ENCODE results near the gene OMG. TPM values are rescaled to one million over a fixed set of nuclear protein-coding genes. Genes with fewer than 3 reads are reported as not detected.
A peak's percentile ranks its signal among the peaks of the same experiment; 100 is the strongest.
"Not testable (repeated sequence)": the region's sequence is repeated elsewhere in the genome, so short reads cannot be mapped to it uniquely, and the experiment has no call there.

Gene OMG
- not detected in 2 replicates for total RNA-seq (2014; rRNA removed; shearing (Covaris generic))

GRCh38 chr17:31297090-31297489 is at the start of gene OMG:
OMG (minus strand) TSS chr17:31297239; CDS start chr17:31296331, 908 bp downstream.
- DNase-seq (ENCODE audit: low spot score): no peak

GRCh38 chr17:31345191-31345747 is 48.2 kb upstream of the OMG start:
- not testable (repeated sequence) for DNase-seq (ENCODE audit: low spot score)

GRCh38 chr17:31339906-31340661 is 43.0 kb upstream of the OMG start:
- DNase-seq (ENCODE audit: low spot score): peak; percentile 84

DNA sequence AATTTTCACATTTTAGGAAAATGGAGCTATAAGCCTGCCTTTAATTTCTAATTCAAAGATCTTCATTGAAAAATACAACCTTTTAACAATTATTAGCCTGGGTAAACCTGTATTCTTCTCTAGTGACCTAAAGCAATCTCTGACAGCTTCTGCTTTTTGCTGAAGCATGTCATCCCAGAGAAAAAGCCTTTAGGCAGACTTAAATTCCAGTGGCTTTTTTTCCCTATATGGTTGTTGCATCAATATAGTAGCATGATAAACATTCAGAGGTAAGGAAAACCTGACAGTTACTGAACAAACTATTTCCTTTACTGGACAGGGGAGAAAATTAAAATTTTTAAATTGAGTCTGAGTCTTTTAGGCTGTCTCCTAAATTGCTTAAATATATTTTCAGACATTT is 32.2 kb upstream of the OMG start:
- no peak for DNase-seq (ENCODE audit: low spot score)

GRCh38 chr17:31328160-31328535 is 31.1 kb upstream of the OMG start:
- DNase-seq (ENCODE audit: low spot score): no peak

DNA sequence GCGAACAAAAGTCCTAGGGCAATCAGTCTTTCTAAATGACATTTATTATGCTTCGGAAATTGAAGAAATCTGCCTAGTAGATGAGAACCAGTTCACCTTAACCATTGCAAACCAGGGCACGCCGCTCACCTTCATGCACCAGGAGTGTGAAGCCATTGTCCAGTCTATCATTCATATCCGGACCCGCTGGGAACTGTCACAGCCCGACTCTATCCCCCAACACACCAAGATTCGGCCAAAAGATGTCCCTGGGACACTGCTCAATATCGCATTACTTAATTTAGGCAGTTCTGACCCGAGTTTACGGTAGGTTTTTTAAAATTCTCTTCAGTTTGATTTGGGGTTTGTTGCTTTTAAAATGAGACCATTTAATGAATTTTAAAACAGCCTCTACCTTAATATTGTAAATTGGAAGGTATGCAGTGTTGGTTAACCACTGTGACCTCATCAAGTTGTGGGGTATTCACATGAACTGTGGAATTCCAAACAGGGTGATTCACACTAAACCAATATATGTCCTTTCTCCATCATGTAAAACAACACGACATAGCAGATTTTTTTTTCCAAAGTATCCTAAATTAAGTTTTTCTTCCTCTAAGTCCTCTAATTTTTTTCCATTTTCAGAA is 30.6 kb upstream of the OMG start:
- DNase-seq (ENCODE audit: low spot score): peak; percentile 85

GRCh38 chr17:31323551-31323950 is 26.5 kb upstream of the OMG start:
- DNase-seq (ENCODE audit: low spot score): no peak

DNA sequence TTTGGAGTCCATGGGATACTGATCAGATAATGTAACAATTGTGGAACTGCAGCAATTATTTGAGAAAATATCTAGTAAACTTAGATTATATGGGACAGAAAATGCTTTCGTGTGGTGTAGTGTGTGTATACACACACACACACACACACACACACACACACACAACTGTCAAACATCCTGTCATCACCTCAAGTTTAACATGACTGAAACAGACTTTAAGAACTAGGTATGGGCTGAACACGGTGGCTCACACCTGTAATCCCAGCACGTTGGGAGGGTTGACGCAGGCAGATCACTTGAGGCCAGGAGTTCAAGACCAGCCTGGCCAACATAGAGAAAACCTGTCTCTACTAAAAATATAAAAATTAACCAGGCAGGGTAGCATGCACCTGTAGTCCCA is 24.9 kb upstream of the OMG start:
- DNase-seq (ENCODE audit: low spot score): no peak

DNA sequence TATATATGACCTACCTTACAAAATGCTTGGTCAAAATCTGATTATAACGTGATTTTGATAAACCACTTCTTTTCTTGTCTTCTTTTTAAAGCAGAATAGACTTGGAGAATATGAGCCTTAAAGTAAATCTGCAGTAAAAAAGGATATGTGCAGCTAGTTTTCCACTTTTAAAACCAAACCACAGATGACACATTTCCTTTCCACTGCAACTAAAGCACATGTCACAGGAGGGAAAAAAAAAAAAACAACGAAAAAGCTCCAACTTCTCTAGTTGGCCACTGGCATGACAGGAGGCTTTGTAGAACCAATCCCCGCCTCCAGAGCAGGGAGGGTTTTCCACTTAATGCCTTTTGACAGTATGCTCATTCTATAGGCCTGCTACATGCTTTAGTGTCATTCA is 24.4 kb upstream of the OMG start, which contains the start of gene EVI2A:
Gene EVI2A, minus strand, starts transcription at position 142 of the 400 bp plus-strand sequence. CDS start 2,609 bp downstream, outside the sequence.
- DNase-seq (ENCODE audit: low spot score): peak; percentile 93

DNA sequence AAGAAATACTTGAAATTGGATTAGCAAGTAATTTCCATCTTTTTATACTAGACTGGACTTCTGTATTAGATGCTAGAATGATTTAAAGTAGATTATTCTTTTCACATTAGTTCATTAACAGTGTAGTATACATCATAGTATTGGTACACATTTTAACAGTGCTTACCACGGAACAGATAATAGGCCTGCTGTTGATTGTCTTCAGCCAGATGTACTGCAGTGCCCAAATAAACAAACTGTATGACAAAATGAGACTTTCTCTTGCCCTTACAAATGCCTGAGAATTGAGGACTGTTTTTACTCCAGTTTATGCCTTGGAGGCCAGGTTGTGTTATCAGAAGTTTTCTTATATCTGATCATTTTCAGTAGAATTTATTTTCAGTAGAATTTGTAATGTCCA is 23.8 kb upstream of the OMG start:
- peak; percentile 7 for DNase-seq (ENCODE audit: low spot score)

- no peak for DNase-seq (ENCODE audit: low spot score)
Observed at GRCh38 chr17:31320241-31320640, 23.2 kb upstream of the OMG start.

DNA sequence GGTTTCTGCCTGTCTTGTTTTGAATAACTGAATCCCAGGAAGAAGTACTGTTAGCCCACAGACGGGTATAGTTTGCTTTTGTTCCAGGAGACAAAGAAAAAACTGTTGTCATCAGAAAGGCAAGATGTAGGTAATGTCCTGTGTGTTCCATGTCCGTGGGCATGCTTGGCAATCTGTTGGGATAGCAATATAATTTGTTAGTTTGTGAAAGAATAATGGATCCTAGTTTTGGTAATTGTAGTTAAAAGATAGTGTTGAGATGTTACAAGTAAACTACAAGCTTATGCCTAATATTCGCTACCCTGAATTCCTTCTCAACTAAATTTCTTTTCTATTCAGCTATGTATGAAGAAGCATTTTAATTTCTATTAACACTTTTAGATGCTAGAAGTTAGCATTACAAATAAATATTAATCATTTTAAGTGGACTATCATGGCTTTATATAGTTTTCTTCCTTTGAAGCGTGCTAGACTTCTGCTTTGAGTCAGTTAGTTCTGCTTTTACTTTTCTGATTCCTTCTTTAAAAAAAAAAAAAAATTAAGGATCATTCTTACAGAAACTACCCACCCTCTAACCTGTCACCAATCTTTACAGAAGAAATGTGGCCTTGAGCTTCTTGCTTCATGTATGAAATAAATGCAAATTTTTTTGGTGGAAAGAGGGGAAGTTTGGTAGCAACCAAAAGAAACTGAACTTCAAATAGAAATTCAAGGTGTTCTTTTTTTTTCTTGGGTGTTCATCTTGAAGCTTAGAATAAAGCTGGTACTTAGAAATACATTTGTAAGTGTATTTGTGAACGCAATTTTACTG is 22.0 kb upstream of the OMG start:
- DNase-seq (ENCODE audit: low spot score): peak; percentile 32

DNA sequence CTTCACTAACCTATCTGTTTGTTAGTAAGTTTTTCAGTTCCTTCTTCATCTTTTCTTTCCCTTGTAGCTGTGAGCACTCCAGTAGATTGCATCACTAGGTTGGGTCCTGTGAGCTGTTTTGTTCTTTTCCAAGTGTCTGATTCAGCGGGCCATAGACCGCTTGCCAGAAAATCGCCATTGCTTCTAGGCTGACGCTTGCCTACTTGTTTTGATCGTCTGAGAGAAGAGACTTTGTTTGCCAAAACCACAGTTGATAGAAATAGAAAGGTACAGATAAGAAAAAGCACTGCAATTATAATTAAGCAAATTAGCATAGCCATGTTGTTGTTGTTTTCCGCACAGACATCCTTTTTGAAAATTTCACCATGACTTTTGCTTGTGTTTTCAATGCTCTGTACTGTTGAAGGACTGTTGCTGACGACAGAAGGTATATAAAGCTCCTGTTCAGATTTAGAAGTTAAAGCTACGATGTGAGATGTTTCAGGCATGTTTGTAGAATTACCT is 21.3 kb upstream of the OMG start:
- DNase-seq (ENCODE audit: low spot score): peak; percentile 82

DNA sequence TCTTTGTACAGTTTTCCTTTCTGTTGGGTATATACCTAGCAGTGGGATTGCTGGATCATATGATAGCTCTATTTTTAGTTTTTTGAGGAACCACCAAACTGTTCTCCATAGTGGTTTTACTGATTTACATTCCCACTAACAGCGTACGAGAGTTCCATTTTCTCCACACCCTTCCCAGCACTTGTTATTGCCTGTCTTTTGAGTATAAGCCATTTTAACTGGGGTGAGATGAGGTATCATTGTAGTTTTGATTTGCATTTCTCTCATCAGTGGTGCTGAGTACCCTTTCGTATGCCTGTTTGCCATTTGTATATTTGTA is 17.7 kb upstream of the OMG start:
- DNase-seq (ENCODE audit: low spot score): no peak

DNA sequence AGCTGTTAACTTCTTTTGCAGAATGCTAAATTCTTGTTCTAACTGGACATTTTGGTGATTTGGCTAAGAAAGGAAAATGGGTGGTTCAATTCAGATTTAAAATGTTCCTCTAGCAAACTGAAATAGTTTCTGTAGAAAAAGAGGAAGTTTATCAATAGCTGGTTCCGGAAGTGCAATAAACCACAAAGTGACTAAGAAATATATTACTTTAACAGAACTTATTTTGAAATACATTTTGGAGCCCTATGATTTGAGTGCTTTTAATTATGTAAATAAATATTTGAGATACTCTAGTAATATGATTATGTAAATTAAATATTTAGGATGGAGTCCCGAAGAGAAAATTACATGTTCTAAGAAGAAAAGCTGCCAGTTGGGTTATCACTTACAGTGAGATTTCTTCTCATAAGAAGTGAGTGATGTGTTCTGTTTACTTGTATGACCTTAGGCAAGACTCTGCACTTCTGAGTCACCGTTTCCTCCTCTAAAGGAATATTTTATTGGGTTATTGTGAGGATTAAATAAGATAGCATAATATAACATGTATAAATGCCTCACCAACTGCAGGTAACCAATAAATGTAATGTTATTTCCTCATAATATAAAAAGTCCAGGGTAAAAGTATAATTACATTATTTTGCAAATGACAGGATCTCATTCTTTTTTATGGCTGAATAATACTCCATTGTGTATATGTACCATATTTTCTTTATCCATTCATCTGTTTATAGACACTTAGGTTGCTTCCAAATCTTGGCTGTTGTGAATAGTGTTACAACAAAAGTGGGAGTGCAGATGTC is 17.1 kb upstream of the OMG start, which contains the start of gene EVI2B:
Gene EVI2B, minus strand, starts transcription at position 73 of the 800 bp plus-strand sequence. CDS start 8,445 bp downstream, outside the sequence.
- peak; percentile 69 for DNase-seq (ENCODE audit: low spot score)

DNA sequence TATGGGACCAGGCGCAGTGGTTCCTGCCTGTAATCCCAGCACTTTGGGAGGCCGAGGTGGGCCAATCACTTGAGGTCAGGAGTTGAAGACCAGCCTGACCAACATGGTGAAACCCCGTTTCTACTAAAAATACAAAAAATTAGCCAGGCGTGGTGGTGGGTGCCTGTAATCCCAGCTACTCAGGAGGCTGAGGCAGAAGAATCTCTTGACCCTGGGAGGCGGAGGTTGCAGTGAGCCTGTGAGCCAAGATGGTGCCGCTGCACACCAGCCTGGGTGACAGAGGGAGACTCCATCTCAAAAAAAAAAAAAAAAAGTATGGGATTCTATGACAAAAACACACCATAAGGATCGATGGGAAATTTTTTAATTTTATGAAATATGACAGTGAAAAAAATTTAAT is 15.2 kb upstream of the OMG start:
- DNase-seq (ENCODE audit: low spot score): not testable (repeated sequence)

DNA sequence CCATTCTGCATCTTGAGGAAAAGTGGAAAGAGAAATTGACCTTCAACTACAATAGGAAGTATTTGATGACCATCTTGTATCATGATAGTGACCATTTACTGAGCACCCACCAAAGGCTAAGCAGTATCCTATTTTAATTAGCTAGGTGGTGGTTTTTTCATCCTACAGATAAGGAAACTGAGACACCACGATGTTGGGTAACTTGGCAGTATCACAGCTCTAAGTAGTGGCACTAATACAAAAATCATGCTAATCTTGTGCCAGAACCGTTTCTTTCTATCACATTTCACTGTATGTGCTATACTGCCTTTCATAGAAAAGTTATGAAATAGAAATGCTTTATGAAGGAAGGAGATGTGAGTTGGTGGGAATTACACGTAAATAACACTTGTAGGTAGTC is 14.5 kb upstream of the OMG start:
- DNase-seq (ENCODE audit: low spot score): no peak

GRCh38 chr17:31310886-31311285 is 13.8 kb upstream of the OMG start:
- no peak for DNase-seq (ENCODE audit: low spot score)

- DNase-seq (ENCODE audit: low spot score): no peak
Observed at GRCh38 chr17:31310260-31310659, 13.2 kb upstream of the OMG start.

- no peak for DNase-seq (ENCODE audit: low spot score)
Observed at GRCh38 chr17:31309556-31309955, 12.5 kb upstream of the OMG start.

Measured in A172 (cell line).